ENCODE results near the gene KRT33A.
"Not testable (repeated sequence)": the region's sequence is repeated elsewhere in the genome, so short reads cannot be mapped to it uniquely, and the experiment has no call there.

KRT33A gene

GRCh38 chr17:41350381-41350878, at the start of gene KRT33A:
Gene KRT33A, minus strand, starts transcription at chr17:41350828. Its CDS starts 61 bp downstream, at chr17:41350767.
- not testable (repeated sequence) for H3K9me3 ChIP-seq, H3K4me2 ChIP-seq, H3K36me3 ChIP-seq, H4K20me1 ChIP-seq, H3K4me3 ChIP-seq, H3K9ac ChIP-seq, H3K4me1 ChIP-seq, H3K27me3 ChIP-seq, H3K27ac ChIP-seq

DNA sequence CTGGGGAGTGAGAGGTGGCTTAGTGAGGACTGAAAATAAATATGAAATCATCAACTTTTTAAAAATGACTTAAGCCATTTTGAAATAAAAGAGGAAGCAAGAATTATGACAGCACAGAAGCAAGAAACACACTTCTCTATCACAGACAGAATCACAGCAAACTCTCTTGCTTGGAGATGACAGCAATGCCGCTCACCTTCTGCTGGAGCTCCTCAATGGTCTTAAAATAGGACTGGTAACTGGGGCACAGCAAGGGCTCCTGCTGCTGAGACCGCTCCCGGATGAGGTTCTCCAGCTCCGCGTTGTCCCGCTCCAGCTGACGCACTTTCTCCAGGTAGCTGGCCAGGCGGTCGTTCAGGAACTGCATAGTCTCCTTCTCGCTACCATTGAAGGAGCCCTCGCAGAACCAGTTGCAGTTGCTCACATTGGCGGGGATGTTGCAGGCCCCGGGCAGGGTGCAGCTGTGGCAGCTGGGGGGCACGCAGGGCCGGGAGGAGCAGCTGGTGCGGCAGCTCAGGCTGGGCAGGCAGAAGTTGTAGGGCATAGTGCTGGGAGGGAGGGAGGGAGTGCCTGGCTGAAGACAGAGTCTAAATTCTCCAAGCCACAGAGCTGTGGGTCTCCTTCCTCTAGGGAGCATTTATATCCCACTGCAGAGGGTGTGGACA, 46.5 kb upstream of the KRT33A start, which contains the start of gene KRT31:
TSS of gene KRT31 (minus strand) at position 613 of the 665 bp plus-strand sequence. CDS start at position 544, 69 bp downstream.
- Histone ChIP-seq H4K20me1 (no peaks in the 10 kb centered on the region), H3K36me3 (no peaks in the 10 kb centered on the region), H3K4me1 (no peaks in the 10 kb centered on the region), H3K4me2 (no peak within 1 kb of the TSS), H3K9me3 (no peaks in the 10 kb centered on the region), H3K27ac (no peak within 1 kb of the TSS), H3K4me3 (no peak within 1 kb of the TSS), H3K27me3 (no peaks in the 10 kb centered on the region), H3K9ac (no peak within 1 kb of the TSS)
- no peak for TF ChIP-seq Cebpa-rat (IDR thresholded peaks at IDR 0.05)

GRCh38 chr17:41396340-41396739, 45.7 kb upstream of the KRT33A start:
- Histone ChIP-seq H3K4me3 (no peak overlapping the region), H3K27ac (no peak overlapping the region), H3K4me2 (no peak overlapping the region), H4K20me1 (no peaks in the 10 kb centered on the region), H3K36me3 (no peaks in the 10 kb centered on the region), H3K9ac (no peak overlapping the region), H3K27me3 (no peaks in the 10 kb centered on the region), H3K4me1 (no peaks in the 10 kb centered on the region), H3K9me3 (no peaks in the 10 kb centered on the region)
- TF ChIP-seq Cebpa-rat (IDR thresholded peaks at IDR 0.05): no peak

DNA sequence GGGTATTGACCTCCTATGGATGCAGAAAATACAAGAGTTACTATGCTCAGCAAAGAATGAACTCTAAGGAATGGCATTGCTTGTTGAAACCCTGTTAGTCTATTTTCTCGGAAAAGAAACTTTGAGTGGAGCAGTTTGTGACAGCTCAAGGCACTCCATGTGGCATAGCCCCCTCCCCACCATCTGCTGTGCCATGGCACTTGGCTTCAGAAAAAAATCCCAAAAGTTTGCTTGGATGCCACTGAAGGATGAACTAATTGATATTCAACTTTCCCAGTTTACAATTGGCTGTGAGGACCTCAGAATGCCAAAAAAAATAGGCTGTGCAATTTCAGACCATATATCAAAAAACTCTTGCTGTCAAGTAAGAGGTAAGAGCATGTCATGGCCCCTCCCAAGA, 45.0 kb upstream of the KRT33A start:
- Histone ChIP-seq H3K9me3 (no peaks in the 10 kb centered on the region), H3K4me1 (no peaks in the 10 kb centered on the region), H3K27me3 (no peaks in the 10 kb centered on the region), H3K4me2 (no peak overlapping the region), H3K9ac (no peak overlapping the region), H4K20me1 (no peaks in the 10 kb centered on the region), H3K36me3 (no peaks in the 10 kb centered on the region), H3K4me3 (no peak overlapping the region), H3K27ac (no peak overlapping the region)
- TF ChIP-seq Cebpa-rat (IDR thresholded peaks at IDR 0.05): no peak

DNA sequence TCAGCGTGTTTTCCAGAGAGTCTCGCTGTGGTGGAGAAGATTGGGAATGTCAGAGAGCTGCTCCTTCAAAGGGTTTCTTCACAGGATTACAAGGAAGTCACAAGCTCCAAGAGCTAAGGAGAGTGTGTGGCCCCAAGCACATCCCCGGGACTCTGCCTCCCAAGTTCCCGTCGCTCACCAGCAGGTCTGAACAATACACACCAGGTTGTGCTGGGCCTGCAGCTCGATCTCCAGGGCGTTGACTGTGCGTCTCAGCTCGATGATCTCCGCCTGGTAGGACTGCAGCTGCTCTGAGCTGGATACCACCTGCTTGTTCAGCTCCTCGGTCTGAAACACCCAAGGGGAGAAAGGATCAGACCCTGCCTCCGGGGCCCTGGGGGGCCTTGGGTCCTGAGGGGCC, 44.4 kb upstream of the KRT33A start:
- not testable (repeated sequence) for H3K27me3 ChIP-seq, H3K4me3 ChIP-seq, H4K20me1 ChIP-seq, H3K27ac ChIP-seq, H3K9ac ChIP-seq, H3K36me3 ChIP-seq, H3K4me1 ChIP-seq, H3K9me3 ChIP-seq, H3K4me2 ChIP-seq

GRCh38 chr17:41394254-41394996, 43.8 kb upstream of the KRT33A start:
- no peaks in the 10 kb centered on the region for H4K20me1 ChIP-seq
- no peaks in the 10 kb centered on the region for H3K36me3 ChIP-seq
- H3K27me3 ChIP-seq: no peaks in the 10 kb centered on the region
- TF ChIP-seq Cebpa-rat (IDR thresholded peaks at IDR 0.05): no peak
- no peaks in the 10 kb centered on the region for H3K4me1 ChIP-seq
- H3K27ac ChIP-seq: no peak overlapping the region
- no peak overlapping the region for H3K9ac ChIP-seq
- H3K4me3 ChIP-seq: no peak overlapping the region
- H3K4me2 ChIP-seq: no peak overlapping the region
- no peaks in the 10 kb centered on the region for H3K9me3 ChIP-seq

DNA sequence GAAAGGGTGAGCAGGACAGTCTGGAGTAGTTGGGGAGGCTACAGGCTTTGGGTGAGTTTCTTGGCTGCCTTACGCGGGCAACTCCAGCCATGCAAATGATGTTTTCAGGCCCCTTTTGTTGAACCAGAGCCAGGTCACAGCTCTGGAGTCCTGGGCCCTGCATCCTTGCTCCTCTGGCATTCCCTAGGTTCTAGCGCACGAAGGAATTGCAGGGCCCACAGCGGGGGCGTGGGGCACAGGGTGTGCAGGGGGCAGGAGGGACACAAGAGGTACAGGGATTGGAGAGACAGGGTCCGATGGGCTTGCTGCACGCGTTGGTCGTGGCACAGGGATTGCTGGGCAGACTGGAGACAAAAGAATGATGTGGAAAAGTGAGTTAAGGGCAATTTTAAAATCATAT, 43.2 kb upstream of the KRT33A start:
- Histone ChIP-seq H3K9ac (no peak overlapping the region), H3K4me1 (no peaks in the 10 kb centered on the region), H3K27me3 (no peaks in the 10 kb centered on the region), H4K20me1 (no peaks in the 10 kb centered on the region), H3K4me2 (no peak overlapping the region), H3K4me3 (no peak overlapping the region), H3K9me3 (no peaks in the 10 kb centered on the region), H3K36me3 (no peaks in the 10 kb centered on the region), H3K27ac (no peak overlapping the region)
- no peak for TF ChIP-seq Cebpa-rat (IDR thresholded peaks at IDR 0.05)

- Histone ChIP-seq H3K27me3 (no peaks in the 10 kb centered on the region), H3K9me3 (no peaks in the 10 kb centered on the region), H3K36me3 (no peaks in the 10 kb centered on the region), H4K20me1 (no peaks in the 10 kb centered on the region), H3K4me3 (no peak overlapping the region), H3K4me1 (no peaks in the 10 kb centered on the region), H3K9ac (no peak overlapping the region), H3K4me2 (no peak overlapping the region), H3K27ac (no peak overlapping the region)
- TF ChIP-seq Cebpa-rat (IDR thresholded peaks at IDR 0.05): no peak
These were observed 42.7 kb upstream of the KRT33A start for GRCh38 chr17:41393294-41393693.

DNA sequence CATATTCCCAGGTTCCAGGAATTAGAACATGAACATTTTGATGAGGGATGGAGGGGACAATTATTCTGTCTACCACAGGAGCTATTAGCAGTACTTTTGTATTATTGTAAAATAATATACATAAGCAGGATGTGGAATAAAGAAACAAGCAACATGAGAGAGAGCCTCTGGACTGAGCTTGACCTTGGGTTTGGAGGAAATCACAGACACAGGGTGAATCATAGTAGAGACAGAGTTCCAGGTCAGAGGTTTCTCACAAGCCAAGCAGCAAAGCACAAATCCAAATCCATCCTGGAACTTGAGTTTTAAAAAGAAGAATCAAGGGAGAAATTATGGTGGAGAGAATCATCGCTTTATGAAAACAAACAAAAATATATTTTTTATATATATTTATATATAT, 41.6 kb upstream of the KRT33A start:
- no peaks in the 10 kb centered on the region for H3K27me3 ChIP-seq
- no peaks in the 10 kb centered on the region for H4K20me1 ChIP-seq
- H3K9ac ChIP-seq: no peak overlapping the region
- no peak for TF ChIP-seq Cebpa-rat (IDR thresholded peaks at IDR 0.05)
- no peak overlapping the region for H3K27ac ChIP-seq
- H3K4me2 ChIP-seq: no peak overlapping the region
- no peaks in the 10 kb centered on the region for H3K4me1 ChIP-seq
- H3K36me3 ChIP-seq: no peaks in the 10 kb centered on the region
- no peak overlapping the region for H3K4me3 ChIP-seq
- H3K9me3 ChIP-seq: peaks cover 6% of the 10 kb centered on the region

DNA sequence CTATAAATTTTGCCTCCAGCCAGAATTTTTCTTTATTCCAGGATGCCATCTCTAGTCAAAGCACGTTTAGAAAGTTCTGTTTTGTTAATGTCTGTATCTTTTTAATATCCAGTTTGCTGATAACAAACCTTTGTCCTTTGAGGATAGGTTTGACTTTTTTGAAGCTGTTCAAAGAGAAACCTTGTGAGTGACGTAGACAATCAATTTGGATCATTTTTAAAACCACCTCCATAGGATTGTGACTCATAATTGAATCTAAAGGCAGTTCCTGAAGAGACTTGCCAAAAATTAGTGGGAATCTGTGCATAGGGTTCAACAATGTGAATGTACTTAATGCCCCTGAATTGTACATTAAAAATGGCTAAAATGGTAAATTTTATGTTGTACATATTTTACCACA, 40.9 kb upstream of the KRT33A start:
- Histone ChIP-seq H3K27ac (no peak overlapping the region), H4K20me1 (no peaks in the 10 kb centered on the region), H3K27me3 (no peaks in the 10 kb centered on the region), H3K9me3 (peaks cover 13% of the 10 kb centered on the region), H3K4me3 (no peak overlapping the region), H3K36me3 (no peaks in the 10 kb centered on the region), H3K4me2 (no peak overlapping the region), H3K9ac (no peak overlapping the region), H3K4me1 (no peaks in the 10 kb centered on the region)
- TF ChIP-seq Cebpa-rat (IDR thresholded peaks at IDR 0.05): no peak

All from BLaER1 (cell line).